ENCODE measurements around the gene NUDT4. TPM values are rescaled to one million over a fixed set of nuclear protein-coding genes. Genes with fewer than 3 reads are reported as not detected.
A peak's percentile ranks its signal among the peaks of the same experiment; 100 is the strongest.

Gene NUDT4
- total and polyA plus RNA-seq, 2 of the 13 experiments (the other 11 are each of a cell fraction or from before 2014, with no cell fraction given), result 37.3 to 70.1 TPM

DNA sequence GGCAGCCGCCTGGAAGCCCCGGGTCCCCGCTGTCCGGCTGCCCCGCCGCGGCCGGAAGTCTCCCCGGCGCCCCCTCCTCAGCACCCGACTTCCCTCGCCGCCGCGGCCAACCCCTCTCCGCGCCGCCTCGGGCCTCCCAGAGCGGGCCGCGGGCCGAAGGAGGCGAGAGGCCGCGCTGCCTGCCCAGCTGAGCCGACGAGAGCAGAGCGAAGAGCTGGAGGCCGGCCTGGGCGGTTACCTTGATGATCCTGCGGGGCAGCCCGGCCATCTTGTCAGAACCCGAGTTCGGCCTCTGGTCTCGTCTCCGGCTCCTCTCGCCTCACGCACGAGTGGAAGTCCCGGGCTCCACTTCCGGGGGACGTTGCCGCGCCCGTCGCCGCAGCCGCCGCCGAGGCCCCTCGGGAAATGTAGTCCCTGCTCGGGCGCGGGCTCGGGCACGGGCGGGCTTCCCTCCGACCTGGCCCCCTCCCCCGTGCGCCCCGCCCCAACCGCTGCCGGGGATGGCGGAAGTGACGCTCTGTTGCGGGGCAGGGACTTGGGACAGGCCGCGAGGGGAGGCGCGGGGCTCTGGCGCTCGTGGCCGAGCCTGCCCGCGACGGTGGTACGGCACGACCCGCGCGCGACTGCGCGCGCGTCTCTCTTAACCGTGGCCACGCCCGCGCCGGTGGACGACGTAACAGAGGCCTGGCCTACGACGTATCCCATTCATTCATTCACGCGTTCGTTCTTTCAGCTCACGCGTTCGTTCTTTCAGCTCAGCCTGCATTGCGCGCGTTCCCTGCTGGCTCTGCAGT, 64.1 kb downstream of the NUDT4 start, which contains the start of gene UBE2N (continued):
- TF ChIP-seq FOXA1 (IDR thresholded peaks at IDR 0.05), result no peak
- no peak for TF ChIP-seq FOXA1 (CRISPR knock-in tag; IDR thresholded peaks at IDR 0.05)
- TF ChIP-seq KAT8 (CRISPR knock-in tag; IDR thresholded peaks at IDR 0.05), result peak; percentile 81
- peak; percentile 70; the same call in 1 of the 2 replicates for TF ChIP-seq ZKSCAN8 (CRISPR knock-in tag; IDR thresholded peaks at IDR 0.05; ENCODE audit: borderline replicate concordance)
- TF ChIP-seq MLXIP (CRISPR knock-in tag; IDR thresholded peaks at IDR 0.05; ENCODE audit: borderline replicate concordance), result no peak
- TF ChIP-seq, protein P1, sequence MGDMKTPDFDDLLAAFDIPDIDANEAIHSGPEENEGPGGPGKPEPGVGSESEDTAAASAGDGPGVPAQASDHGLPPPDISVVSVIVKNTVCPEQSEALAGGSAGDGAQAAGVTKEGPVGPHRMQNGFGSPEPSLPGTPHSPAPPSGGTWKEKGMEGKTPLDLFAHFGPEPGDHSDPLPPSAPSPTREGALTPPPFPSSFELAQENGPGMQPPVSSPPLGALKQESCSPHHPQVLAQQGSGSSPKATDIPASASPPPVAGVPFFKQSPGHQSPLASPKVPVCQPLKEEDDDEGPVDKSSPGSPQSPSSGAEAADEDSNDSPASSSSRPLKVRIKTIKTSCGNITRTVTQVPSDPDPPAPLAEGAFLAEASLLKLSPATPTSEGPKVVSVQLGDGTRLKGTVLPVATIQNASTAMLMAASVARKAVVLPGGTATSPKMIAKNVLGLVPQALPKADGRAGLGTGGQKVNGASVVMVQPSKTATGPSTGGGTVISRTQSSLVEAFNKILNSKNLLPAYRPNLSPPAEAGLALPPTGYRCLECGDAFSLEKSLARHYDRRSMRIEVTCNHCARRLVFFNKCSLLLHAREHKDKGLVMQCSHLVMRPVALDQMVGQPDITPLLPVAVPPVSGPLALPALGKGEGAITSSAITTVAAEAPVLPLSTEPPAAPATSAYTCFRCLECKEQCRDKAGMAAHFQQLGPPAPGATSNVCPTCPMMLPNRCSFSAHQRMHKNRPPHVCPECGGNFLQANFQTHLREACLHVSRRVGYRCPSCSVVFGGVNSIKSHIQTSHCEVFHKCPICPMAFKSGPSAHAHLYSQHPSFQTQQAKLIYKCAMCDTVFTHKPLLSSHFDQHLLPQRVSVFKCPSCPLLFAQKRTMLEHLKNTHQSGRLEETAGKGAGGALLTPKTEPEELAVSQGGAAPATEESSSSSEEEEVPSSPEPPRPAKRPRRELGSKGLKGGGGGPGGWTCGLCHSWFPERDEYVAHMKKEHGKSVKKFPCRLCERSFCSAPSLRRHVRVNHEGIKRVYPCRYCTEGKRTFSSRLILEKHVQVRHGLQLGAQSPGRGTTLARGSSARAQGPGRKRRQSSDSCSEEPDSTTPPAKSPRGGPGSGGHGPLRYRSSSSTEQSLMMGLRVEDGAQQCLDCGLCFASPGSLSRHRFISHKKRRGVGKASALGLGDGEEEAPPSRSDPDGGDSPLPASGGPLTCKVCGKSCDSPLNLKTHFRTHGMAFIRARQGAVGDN (CRISPR knock-in tag; IDR thresholded peaks at IDR 0.05), result peak; percentile 99
- TF ChIP-seq HNRNPH1 (optimal IDR thresholded peaks at IDR 0.05; ENCODE audit: low read depth, low read length), result no peak
- TF ChIP-seq ARNT2 (CRISPR knock-in tag; IDR thresholded peaks at IDR 0.05; ENCODE audit: low read depth), result peak; percentile 75
- TF ChIP-seq AHDC1 (CRISPR knock-in tag; IDR thresholded peaks at IDR 0.05; ENCODE audit: borderline replicate concordance), result 0 out of 2 replicates have a peak, but pooled peaks have one; percentile 27
- no peak; the same call in 1 of the 2 replicates for TF ChIP-seq ZNF761 (CRISPR knock-in tag; conservative IDR thresholded peaks at IDR 0.05)
- TF ChIP-seq HDAC2 (CRISPR knock-in tag; IDR thresholded peaks at IDR 0.05), result no peak; the same call in none of the 2 replicates

All from HepG2 (cell line).